Tibial artery (tissue), 4 donors: Measurements from ENCODE around the gene ERMARD.

Experiments
- DNase-seq, 2 donors: peaks; one replicate each; pipeline ENCODE4 v3.0.0-alpha.2; 2019
- H3K27ac ChIP-seq, 2 donors: fragments of 200-600 bp; sonication (generic) in 1 of 2; 1 replicate in 1 of 2; 2 replicates in 1 of 2; pipeline ENCODE4 v1.5.1; 2018 to 2019; ENCODE audit warnings: mild to moderate bottlenecking in 1 of 2
- H3K27me3 ChIP-seq, 2 donors: fragments of 200-600 bp; sonication (generic) in 1 of 2; one replicate each; pipeline versions ENCODE4 v1.5.1 to v1.6.0; 2016 to 2019
- H3K36me3 ChIP-seq, 3 donors: fragments of 200-600 bp; sonication (generic) in 2 of 3; one replicate each; pipeline ENCODE4 v1.5.1; 2016 to 2019; ENCODE audit warnings: mild to moderate bottlenecking in 2 of 3
- H3K4me1 ChIP-seq, 4 donors: fragments of 200-600 bp; sonication (generic) in 2 of 4; 1 replicate in 3 of 4; 2 replicates in 1 of 4; pipeline ENCODE4 v1.5.1; 2016 to 2019
- H3K4me3 ChIP-seq, 2 donors: fragments of 200-600 bp; sonication (generic) in 1 of 2; 1 replicate in 1 of 2; 2 replicates in 1 of 2; pipeline ENCODE4 v1.5.1; 2018 to 2019; ENCODE audit warnings: mild to moderate bottlenecking in 2 of 2
- H3K9me3 ChIP-seq, 3 donors: fragments of 200-600 bp; sonication (generic) in 1 of 3; one replicate each; pipeline ENCODE4 v1.5.1; 2016 to 2019
- intact Hi-C: fragments of 100-400 bp; cut with DNase I; formaldehyde crosslinking; loops from one replicate; pipeline ENCODE4 v1.15.0; 2023; ENCODE audit warnings: low total_unique reads
- TF ChIP-seq, protein P1 (sequence below), 2 experiments: fragments of 200-600 bp in 1 of 2; fragments of 450-650 bp in 1 of 2; IDR thresholded peaks; one replicate each; pipeline ENCODE4 v1.5.1; 2017 to 2019; ENCODE audit warnings: antibody characterized with exemption in 2 of 2, mild to moderate bottlenecking in 1 of 2, moderate library complexity in 1 of 2

ERMARD gene

GRCh38 chr6:169710009-169710408 lies 41.4 kb upstream of the ERMARD start:
- TF ChIP-seq, protein P1, sequence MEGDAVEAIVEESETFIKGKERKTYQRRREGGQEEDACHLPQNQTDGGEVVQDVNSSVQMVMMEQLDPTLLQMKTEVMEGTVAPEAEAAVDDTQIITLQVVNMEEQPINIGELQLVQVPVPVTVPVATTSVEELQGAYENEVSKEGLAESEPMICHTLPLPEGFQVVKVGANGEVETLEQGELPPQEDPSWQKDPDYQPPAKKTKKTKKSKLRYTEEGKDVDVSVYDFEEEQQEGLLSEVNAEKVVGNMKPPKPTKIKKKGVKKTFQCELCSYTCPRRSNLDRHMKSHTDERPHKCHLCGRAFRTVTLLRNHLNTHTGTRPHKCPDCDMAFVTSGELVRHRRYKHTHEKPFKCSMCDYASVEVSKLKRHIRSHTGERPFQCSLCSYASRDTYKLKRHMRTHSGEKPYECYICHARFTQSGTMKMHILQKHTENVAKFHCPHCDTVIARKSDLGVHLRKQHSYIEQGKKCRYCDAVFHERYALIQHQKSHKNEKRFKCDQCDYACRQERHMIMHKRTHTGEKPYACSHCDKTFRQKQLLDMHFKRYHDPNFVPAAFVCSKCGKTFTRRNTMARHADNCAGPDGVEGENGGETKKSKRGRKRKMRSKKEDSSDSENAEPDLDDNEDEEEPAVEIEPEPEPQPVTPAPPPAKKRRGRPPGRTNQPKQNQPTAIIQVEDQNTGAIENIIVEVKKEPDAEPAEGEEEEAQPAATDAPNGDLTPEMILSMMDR (IDR thresholded peaks at IDR 0.05) = no peak
- H3K27ac ChIP-seq = no peak overlapping the region
- H3K9me3 ChIP-seq = no peaks in the 10 kb centered on the region
- H3K4me1 ChIP-seq = peaks cover 0 to 1% (median 0%) of the 10 kb centered on the region in 4 donors
- H3K4me3 ChIP-seq = no peak overlapping the region
- H3K27me3 ChIP-seq = no peaks in the 10 kb centered on the region
- peaks cover 37 to 55% (median 53%) of the 10 kb centered on the region in 3 donors for H3K36me3 ChIP-seq
- DNase-seq = no peak
- intact Hi-C loops = no loop called here

- Histone ChIP-seq H3K36me3 (peaks cover 49 to 67% (median 60%) of the 10 kb centered on the region in 3 donors), H3K27ac (no peak overlapping the region), H3K9me3 (no peaks in the 10 kb centered on the region), H3K4me3 (no peak overlapping the region), H3K27me3 (no peaks in the 10 kb centered on the region), H3K4me1 (no peaks in the 10 kb centered on the region)
- no peak for DNase-seq
- intact Hi-C loops = no loop called here
- TF ChIP-seq, protein P1 (IDR thresholded peaks at IDR 0.05) = no peak
These were observed 37.2 kb upstream of the ERMARD start for GRCh38 chr6:169714178-169714577.

DNA sequence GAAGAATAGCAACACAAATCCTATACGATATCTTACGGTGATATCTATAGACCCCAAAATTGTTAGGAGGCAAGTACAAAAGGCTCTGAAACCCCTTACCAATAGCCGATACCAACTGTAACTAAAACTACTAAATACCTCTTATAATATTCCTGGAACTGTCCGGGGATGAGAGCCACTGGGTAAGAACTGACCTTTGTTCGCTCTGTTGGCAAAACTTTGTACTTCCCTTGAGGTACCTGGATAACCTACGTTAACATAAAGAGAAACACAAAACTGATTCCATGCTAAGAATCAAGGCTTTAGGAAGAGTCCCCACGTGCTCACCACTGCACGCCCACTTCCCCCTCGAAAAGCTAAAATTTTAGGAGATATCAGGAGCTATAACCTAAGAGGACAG lies 36.8 kb upstream of the ERMARD start:
- intact Hi-C loops = no loop called here
- no peak overlapping the region for H3K27ac ChIP-seq
- H3K36me3 ChIP-seq = peaks cover 45 to 65% (median 60%) of the 10 kb centered on the region in 3 donors
- DNase-seq = no peak
- no peak overlapping the region for H3K4me3 ChIP-seq
- no peaks in the 10 kb centered on the region for H3K27me3 ChIP-seq
- TF ChIP-seq, protein P1 (IDR thresholded peaks at IDR 0.05) = no peak
- no peaks in the 10 kb centered on the region for H3K4me1 ChIP-seq
- H3K9me3 ChIP-seq = no peaks in the 10 kb centered on the region

DNA sequence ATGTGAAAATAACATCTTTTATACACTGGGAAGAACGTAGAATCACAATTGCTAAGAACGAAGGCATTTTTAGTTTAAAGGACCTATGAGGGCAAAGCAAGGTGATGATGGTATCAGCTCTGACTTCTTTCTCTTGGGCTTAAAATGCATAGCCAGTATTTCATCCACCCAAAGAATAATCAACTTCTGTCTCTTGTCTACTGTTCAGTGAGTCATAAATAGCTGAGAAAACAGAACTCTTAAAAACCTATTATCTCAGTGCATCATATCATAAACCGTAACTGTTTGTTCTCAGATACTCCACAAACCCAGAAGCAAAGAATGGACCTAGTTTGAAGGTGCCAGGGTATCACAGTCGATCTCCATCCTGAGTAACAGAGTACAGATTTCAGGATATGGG lies 32.3 kb upstream of the ERMARD start:
- H3K36me3 ChIP-seq = peaks cover 18 to 33% (median 31%) of the 10 kb centered on the region in 3 donors
- no peak overlapping the region for H3K27ac ChIP-seq
- TF ChIP-seq, protein P1 (IDR thresholded peaks at IDR 0.05) = no peak
- H3K4me1 ChIP-seq = peaks cover 0 to 24% (median 12%) of the 10 kb centered on the region in 4 donors
- no peak overlapping the region for H3K4me3 ChIP-seq
- no peaks in the 10 kb centered on the region for H3K27me3 ChIP-seq
- no peaks in the 10 kb centered on the region for H3K9me3 ChIP-seq
- intact Hi-C loops = no loop called here
- DNase-seq = no peak

GRCh38 chr6:169720207-169720855 lies 31.1 kb upstream of the ERMARD start:
- DNase-seq = no peak
- TF ChIP-seq, protein P1 (IDR thresholded peaks at IDR 0.05) = no peak
- Histone ChIP-seq H3K27ac (no peak overlapping the region), H3K4me1 (peaks cover 0 to 29% (median 13%) of the 10 kb centered on the region in 4 donors), H3K36me3 (peaks cover 6 to 21% (median 19%) of the 10 kb centered on the region in 3 donors), H3K9me3 (no peaks in the 10 kb centered on the region), H3K4me3 (no peak overlapping the region), H3K27me3 (no peaks in the 10 kb centered on the region)
- intact Hi-C loops = loop anchor here (10.0 kb wide), 1 partner anchor 834 kb away; the partner anchor contains the start of genes PSMB1 and TBP
